GM21717 (cell line): Measurements from ENCODE around the gene HMG20A.
A peak's percentile ranks its signal among the peaks of the same experiment; 100 is the strongest.

Experiments used
- ATAC-seq: cut with Tn5 transposase; IDR thresholded peaks from one replicate; pipeline ENCODE4 v1.9.1; 2021; ENCODE audit warnings: mild to moderate bottlenecking, moderate library complexity; ENCODE audit not compliant: unreplicated experiment

HMG20A gene

GRCh38 chr15:77420610-77421369 is at the start of gene HMG20A:
Gene HMG20A (plus strand): TSS chr15:77420888. CDS start chr15:77458408, 37,520 bp downstream.
- peak; percentile 39 for ATAC-seq

- no peak for ATAC-seq
Measured at GRCh38 chr15:77371850-77372563, 48.7 kb upstream of the HMG20A start.

- no peak for ATAC-seq
Measured at GRCh38 chr15:77373441-77373840, 47.2 kb upstream of the HMG20A start.

GRCh38 chr15:77375133-77375532 is 45.6 kb upstream of the HMG20A start:
- ATAC-seq, result no peak

- no peak for ATAC-seq
Measured at GRCh38 chr15:77376770-77377169, 43.9 kb upstream of the HMG20A start.

GRCh38 chr15:77380033-77380432 is 40.7 kb upstream of the HMG20A start:
- ATAC-seq, result no peak

GRCh38 chr15:77384086-77384485 is 36.6 kb upstream of the HMG20A start:
- ATAC-seq, result no peak

GRCh38 chr15:77384589-77385359 is 35.9 kb upstream of the HMG20A start:
- ATAC-seq, result no peak

- no peak for ATAC-seq
Measured at GRCh38 chr15:77386626-77387025, 34.1 kb upstream of the HMG20A start.

- no peak for ATAC-seq
Measured at GRCh38 chr15:77387365-77388105, 33.2 kb upstream of the HMG20A start.

- no peak for ATAC-seq
Measured at GRCh38 chr15:77391372-77391951, 29.2 kb upstream of the HMG20A start.

GRCh38 chr15:77392762-77393470 is 27.8 kb upstream of the HMG20A start:
- no peak for ATAC-seq

- no peak for ATAC-seq
Measured at GRCh38 chr15:77393471-77393840, 27.2 kb upstream of the HMG20A start.

GRCh38 chr15:77395013-77395774 is 25.5 kb upstream of the HMG20A start:
- no peak for ATAC-seq

GRCh38 chr15:77396692-77397091 is 24.0 kb upstream of the HMG20A start:
- ATAC-seq, result no peak

GRCh38 chr15:77398927-77399326 is 21.8 kb upstream of the HMG20A start:
- ATAC-seq, result no peak

- no peak for ATAC-seq
Measured at GRCh38 chr15:77400258-77400657, 20.4 kb upstream of the HMG20A start.

- ATAC-seq, result no peak
Measured at GRCh38 chr15:77402740-77403379, 17.8 kb upstream of the HMG20A start.
